ENCODE data around the gene DDR1.
"Not testable (repeated sequence)": the region's sequence is repeated elsewhere in the genome, so short reads cannot be mapped to it uniquely, and the experiment has no call there.

The DDR1 gene

DNA sequence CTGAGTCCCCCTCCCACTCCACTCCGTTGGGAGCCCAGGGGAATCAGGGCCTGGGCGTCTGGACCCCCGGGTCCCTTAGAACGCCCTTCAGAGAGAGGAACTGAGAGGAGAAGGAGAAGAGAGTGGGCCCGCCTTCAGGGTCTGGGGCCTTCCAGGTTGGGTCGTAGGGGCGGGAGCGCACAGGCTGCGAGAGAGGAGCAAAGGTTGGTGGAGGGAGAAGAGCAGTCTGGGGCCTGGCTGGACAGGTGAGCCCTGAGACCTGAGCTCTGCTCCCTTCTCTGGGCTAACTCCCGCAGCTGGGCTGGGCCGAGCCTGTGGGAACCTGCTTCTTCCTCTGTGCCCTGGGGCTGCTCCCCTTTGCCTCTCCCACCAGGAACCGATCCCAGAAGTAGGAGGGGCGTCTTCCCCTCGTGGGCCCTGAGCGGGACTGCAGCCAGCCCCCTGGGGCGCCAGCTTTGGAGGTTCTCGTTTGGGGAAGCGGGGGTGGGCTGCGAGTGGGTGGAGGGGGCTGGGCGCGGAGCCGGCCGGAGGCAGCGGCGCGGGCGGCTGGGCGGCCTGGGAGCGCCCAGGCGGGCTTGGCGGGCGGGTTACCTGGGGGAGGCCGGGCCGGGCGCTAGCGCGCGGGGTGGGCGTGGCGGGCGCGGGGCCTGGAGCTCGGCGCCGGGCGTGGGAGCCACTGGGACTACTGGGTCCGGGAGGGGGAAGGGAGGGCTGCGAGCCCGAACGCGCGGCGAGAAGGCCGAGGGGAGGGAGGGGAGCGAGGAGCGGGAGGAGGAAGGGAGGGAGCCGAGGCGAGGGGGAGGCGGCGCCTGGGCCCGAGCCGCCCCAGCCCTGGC is at the start of gene DDR1:
TSS of gene DDR1 (plus strand) at position 835 of the 836 bp plus-strand sequence. CDS start 4,211 bp downstream, outside the sequence.
- peak; percentile 26 for DNase-seq (ENCODE audit: low read depth)

DNA sequence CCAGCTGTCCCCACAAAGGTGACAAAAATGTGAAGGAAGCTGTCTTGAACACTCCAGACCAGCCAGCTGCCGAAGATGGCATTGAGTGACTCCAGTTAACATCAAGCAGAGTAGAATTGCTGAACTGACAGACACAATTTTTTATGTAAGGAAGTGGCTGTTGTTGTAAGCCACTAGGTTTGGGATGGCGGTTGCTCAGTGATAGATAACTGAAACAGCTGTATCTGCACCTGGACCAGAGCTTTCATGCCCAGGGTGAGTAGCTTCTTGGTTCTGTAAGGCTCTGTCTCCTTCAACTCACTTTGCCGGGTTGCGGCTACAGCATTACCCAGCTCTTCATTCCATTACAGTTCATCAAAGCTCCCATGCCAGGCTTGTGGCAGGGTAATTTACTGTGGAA is 49.7 kb upstream of the DDR1 start:
- DNase-seq (ENCODE audit: low read depth) = no peak

DNA sequence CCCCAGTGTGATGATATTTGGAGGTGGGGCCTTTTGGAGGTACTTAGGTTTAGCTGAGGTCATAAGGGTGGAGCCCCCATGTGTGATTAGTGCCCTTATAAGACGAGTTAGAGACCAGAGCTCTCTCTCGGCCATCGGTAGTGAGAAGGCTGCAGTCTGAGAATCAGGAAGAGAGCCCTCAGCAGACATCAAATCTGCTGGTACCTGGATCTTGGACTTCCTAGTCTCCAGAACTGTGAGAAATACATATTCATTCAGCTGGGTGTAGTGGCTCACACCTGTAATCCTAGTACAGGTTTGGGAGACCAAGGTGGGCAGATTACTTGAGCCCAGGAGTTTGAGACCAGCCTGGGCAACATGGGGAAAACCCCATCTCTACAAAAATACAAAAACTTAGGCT is 48.7 kb upstream of the DDR1 start:
- DNase-seq (ENCODE audit: low read depth) = no peak

DNA sequence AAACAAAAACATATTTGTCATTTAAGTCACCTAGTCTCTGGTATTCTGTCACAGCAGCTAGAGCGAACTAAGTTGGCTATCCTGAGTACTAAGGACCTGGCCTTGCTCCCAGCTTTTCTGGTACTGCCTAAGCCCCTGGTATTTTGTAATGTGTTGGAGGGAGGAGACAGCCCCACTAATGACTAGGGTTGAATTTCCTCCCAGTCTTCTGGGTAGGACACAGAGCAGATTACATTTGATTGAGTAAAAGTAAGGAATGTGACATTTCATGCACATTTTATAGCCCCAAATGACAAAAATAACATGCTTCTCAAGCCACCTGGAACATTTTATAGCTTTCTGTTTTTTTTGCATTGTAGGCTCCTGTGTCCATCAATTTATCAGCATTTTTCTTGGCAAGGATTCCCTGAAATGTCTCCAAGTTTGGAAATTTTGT is 47.9 kb upstream of the DDR1 start:
- no peak for DNase-seq (ENCODE audit: low read depth)

DNA sequence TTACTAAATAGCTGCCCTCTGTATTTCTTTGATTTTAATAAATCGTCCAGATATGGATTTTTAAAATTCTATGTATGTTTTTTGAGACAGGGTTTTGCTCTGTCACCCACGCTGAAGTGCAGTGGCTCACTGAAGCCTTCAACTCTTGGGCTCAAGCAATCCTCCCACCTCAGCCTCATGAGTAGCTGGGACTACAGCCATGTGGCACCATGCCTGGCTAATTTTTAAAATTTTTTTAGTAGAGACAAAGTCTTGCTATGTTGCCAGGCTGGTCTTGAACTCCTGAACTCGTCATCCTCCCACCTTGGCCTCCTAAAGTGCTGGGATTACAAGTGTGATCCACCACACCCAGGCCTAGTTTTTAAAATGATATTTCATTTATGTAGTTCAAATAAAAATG is 47.4 kb upstream of the DDR1 start:
- DNase-seq (ENCODE audit: low read depth) = no peak

DNA sequence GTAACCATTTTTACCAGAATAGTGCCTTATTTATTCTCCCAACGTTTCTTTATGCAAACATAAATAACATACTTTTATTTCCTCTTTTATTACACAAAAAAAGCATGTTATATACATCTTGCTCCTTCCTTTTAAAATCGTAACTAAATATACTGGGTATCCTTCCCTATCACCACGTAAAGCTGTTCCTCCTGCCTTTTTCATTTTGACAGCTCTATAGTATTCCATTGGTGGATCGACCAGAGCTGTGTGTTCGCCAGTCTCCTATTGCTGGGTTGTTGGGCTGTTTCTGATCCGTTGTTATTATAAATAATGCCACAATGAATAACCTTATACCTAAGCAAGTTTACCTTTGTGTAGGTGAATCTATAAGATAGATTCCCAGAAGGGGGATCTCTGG is 46.9 kb upstream of the DDR1 start:
- no peak for DNase-seq (ENCODE audit: low read depth)

DNA sequence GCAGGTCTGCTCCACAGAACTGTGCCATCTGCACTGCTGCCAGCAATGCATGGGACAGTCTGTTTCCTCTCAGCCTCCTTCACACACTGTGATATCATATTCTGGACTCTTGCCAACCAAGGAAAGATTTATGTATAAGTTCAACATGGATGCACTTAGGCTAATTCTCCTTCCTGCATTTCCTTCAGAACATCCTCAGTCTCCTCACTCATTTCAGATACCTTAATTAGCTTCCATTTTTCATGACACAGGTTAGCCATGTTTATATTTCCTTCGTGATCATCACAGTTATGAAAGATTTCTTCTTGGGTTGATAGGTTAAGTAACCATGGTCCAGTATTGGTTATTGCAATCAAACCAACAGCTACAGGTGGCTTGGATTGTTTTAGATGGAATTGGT is 46.4 kb upstream of the DDR1 start:
- no peak for DNase-seq (ENCODE audit: low read depth)

DNA sequence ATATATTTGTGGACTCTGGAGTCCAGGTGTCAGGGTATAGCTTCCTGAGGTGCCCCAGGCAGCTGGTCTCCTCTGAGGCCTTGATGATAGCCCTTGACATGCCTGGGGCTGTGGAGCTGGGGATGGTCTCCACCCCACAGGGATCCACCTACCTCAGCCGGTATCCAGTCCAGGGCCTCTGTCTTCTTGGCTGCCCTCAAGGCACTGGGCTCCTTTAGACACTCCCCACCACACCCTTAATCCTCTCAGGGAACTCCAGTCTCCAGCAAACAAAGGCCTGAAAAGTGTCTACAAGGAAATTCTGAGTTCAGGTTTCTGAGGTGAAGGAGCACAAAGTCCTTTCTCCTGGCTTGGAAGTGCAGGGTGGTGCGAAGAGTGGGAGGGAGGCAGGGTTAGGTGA is 44.6 kb upstream of the DDR1 start:
- no peak for DNase-seq (ENCODE audit: low read depth)

DNA sequence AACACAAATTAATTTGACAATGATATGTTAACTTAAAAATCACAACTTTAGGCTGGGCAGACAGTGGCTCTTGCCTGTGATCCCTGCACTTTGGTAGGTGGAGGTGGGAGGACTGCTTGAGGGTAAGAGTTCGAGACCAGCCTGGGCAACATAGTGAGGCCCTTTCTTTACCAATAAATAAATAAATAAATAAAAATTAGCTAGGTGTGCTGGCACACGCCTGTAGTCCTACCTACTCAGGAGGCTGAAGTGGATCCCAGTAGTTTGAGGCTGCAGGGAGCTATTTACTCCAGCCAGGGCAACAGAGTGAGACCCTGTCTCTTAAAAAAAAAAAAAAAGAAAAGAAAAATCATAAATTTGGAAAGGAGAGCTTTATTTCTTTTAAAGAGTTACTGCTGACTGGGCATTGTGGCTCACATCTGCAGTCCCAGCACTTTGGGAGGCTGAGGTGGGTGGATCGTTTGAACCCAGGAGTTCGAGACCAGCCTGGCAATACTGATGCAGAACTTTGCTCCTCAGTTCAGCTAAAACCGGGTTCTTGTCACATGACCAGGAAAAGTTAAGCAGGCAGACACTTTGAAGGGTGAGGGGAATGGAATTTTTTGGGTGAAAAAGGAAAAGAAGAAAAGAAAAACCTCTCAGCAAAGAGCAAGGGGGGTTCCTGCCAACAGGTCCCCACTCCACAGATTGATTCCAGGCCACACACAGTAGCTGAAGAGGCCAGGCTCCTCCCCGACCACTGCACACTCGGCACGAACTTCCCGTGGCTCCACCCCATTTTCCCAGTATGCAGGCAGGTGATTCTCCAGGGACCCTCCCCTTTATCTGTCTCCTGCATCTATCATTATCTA is 44.0 kb upstream of the DDR1 start:
- DNase-seq (ENCODE audit: low read depth) = no peak

DNA sequence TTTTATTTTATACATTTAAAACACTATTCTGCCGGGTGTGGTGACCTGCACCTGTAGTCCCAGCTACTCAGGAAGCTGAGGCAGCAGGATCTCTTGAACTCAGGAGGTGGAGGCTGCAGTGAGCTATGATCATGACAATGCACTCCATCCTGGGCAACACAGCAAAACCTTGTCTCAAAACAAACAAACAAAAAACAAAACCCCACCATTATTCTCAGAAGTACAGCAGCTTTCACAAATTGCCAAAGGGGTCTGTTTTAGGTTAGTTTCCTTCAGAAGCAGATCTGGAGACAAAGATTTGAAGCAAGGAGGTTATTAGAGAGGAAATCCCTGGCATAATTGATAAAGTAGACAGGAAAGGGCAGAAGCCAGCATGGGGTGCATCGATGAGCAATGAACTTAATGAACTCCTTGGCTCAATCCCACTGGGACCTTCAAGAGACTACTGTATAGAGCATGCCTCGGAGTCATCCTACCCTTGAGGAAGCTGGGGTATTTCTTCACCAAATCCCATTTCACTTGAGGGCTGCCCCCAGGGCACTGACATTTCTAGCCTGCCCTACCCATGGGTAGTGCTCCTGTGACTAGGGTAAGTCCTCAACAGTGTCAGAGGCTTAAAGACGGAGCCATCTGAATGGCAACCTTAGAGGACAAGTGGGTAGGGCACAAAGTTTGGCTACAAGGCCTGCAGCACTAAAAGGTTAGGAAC is 43.2 kb upstream of the DDR1 start:
- DNase-seq (ENCODE audit: low read depth) = no peak

DNA sequence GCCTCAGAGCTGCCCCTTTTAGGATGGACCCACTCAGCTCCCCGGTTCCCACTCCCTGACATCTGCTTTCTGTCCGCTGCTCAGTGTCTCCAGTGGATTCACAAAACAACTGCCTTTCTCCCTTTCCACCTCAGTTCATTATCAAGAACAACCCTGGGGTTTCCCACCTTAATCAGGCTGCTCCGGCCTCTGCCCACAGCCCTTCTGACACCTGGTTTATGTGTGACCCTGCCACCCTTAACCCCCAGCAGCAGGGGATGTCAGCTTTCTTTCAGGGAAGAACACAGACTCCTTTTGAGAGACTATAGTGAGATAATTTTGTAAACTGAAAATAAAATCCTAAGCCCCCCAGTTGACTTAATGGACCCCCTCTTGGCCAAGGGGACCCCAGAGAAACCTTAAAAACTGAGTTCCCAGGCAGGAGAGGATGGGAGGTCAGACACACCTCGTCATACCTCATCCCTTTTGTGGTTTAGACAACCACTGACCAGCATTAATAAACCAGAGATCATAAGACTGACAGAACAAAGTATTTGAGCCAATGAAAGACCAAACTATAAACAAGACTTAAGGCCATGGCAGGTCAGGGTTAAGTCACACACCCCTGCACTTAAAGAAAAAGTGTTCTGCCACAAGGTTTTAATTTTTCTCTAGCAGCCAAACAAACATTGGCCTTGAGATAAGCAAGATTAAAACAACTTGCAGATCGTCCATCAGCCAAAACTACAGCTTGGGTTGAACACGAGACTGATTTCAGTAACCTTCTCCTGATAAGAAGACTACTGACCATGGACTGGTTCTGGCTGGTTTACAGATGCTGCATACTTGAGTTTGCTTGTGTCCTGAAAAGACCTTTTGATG is 42.4 kb upstream of the DDR1 start:
- no peak for DNase-seq (ENCODE audit: low read depth)

DNA sequence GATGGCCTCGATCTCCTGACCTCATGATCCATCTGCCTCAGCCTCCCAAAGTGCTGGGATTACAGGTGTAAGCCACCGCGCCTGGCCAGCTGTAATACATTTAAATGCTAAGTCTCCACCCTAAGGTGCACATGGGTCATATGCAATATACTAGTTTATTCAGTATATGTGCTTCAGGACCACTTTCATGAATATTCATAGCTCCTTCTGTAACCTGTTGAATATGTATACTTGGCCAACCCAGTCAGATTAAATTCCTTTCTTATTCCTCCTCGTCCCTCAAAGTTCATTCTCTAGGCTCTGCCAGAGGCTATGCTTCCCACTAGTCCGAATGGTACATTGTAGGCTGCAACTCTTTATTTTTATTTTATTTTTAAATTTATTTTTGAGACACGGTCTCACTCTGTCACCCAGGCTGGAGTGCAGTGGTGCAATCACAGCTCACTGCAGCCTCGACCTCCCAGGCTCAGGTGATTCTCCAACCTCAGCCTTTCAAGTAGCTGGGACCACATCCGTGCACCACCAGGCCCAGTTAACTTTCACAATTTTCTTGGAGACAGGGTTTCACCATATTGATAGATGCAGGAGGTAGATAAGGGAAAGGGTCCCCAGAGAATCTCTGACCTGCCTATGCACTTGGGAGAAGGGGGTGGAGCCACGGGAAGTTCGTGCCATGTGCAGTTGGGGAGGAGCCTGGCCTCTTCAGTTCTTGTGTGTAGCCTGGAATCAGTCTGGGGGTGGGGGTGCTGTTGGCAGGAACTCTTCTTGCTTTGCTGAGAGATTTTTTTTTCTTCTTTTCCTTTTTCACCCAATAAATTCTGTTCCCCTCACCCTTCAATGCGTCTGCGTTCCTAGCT is 41.3 kb upstream of the DDR1 start:
- DNase-seq (ENCODE audit: low read depth) = no peak

DNA sequence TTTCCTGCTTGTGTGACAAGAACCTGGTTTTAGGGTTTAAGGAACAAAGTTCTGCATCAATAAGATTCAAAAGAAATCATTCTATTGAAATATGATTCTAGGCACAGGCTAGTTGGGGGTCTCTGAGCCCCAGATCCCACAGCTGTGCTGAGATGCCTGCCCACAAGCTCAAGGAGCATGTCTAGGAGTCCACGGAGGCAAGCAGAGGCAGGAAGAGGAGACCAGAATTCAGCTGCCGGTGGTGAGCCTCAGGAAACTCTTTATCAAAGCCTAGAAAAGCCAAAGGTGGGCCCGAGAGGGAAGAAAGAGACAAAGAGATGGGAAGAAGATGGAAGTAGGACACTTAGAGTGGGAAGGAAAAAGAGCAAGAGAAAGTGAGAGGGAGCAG is 40.7 kb upstream of the DDR1 start:
- DNase-seq (ENCODE audit: low read depth) = no peak

DNA sequence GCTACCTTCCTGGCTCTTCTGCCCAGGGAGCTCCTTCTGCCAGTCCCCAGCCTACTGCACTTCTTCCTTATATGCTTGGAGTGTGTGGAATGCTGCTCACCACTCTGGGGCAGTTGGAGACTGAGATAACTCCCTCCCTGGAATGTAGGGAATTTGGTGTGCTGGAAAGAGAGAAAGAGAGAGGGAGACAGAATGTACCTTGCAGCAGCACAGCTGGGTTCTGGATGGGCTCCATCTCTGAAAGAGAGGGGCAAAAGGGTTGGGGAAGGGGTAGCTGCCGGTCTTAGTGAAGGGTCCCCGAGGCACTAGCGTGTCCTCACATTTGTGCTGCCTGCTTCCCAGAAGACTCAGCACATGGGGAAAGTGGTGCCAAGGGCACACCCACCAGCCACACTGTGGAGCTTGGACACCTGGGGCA is 40.2 kb upstream of the DDR1 start:
- no peak for DNase-seq (ENCODE audit: low read depth)

DNA sequence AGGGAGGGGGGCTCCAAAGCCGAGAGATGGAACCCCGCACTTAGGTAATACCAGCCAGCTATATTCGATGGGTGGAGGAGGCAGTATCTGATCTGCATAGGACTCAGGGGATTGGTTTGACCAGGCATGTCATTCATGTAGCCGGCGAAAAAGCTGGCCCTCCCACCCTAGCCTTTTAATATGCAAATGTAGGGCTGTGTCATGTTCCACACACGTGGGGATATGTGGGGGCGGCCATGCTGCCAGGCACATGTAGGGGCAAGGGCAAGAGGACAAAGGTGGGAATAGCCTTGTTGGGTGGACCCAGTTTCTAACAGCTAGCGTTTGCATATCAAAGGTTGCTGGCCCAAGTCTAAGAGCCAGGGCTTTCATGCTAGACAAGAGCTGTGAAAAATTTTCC is 39.1 kb upstream of the DDR1 start:
- no peak for DNase-seq (ENCODE audit: low read depth)

DNA sequence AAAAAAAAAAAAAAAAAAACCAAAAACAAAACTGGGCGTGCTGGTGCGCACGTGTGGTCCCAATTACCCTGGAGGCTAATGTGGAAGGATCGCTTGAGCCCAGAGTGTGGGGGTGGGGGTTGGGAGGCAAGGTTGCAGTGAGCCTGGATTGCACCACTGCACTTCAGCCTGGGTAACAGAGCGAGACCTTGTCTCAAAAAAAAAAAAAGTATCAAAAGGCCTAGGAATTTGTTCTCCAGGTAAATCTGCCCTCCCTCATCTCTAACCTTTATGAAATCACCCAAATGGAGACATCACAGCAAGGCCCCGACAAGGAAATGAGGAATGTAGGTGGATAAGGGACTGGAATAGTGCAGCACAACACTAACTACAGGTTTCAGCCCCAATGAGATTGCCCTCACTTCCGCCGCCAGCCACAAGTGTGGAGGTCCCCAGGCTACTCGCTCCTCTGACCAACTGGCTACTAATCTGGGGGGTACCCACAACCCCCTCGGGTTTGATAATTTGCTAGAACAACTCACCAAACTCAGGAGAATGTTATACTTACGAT is 36.8 kb upstream of the DDR1 start:
- no peak for DNase-seq (ENCODE audit: low read depth)

DNA sequence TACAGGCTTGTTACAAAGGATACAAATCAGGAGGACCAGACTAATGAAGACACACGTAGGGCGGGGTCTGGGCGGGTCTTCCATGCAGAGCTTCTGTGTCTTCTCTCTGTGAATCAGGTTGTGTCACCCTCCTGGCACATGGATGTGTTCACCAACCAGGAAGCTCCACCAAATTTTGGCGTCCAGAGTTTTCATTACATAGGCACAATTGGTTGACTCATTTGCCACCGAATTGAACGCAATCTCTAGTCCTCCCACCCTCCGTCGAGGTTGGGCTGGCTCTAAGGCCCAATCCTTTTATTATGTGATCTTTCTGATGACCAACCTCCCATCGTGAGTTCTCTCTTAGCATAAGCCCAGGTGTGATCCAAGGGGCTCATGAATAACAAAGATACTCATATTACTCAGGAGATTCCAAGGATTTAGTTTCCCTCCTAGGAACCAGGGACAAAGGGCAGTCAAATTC is 36.3 kb upstream of the DDR1 start:
- DNase-seq (ENCODE audit: low read depth) = no peak

DNA sequence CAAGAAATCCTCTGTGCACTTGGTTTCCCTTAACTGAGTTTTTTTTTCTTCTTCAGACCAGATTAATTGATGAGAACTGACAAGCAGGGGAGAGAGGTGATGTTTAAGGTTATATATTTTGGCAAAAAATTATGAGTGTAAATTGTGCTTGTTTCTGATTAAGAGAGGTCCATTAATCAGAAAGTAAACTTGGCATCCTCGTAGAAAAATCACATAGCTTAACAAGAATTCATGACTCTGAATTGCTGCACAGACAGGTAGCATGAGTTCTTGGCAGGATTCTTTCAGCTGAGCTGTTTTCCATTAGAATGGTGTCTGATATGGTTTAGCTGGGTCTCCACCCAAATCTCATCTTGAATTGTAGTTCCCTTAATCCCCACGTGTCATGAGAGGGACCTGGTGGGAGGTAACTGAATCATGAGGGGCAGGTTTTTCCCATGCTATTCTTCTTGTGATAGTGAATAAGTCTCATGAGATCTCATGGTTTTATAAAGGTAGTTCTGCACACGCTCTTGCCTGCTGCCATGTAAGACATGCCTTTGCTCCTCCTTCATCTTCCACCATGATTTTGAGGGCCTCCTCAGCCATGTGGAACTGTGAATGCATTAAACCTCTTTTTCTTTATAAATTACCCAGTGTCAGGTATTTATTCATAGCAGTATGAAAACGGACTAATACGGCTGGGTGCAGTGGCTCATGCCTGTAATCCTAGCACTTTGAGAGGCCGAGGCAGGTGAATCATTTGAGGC is 34.2 kb upstream of the DDR1 start:
- no peak for DNase-seq (ENCODE audit: low read depth)

DNA sequence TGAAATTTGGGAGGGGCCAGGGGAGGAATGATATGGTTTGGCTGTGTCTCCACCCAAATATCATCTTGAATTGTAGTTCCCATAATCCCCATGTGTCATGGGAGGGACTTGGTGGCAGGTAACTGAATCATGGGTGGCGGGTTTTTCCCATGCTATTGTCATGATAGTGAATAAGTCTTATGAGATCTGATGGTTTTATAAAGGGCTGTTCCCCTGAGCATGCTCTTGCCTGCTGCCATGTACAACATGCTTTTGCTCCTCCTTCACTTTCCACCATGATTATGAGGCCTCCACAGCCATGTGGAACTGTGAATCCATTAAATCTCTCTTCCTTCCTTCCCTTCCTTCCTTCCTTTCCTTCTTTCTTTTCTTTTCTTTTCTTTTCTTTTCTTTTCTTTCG is 31.9 kb upstream of the DDR1 start:
- not testable (repeated sequence) for DNase-seq (ENCODE audit: low read depth)
